22Rv1 (cell line): Measurements from ENCODE around the gene PEX14.

ENCODE experiments used
- CTCF ChIP-seq: fragments of 450-650 bp; IDR thresholded peaks from 2 replicates; pipeline ENCODE4 v1.5.1; 2017; ENCODE audit warnings: mild to moderate bottlenecking
- ZFX ChIP-seq: fragments of 450-650 bp; IDR thresholded peaks from 2 replicates; pipeline ENCODE4 v1.6.1; 2017; ENCODE audit warnings: antibody characterized with exemption, borderline replicate concordance

GRCh38 chr1:10498231-10498630 is 23.5 kb downstream of the PEX14 start:
- TF ChIP-seq CTCF (no peak), ZFX (no peak)
